Kidney (tissue), 14 donors: ENCODE data around the gene TTC1. TPM values are rescaled to one million over a fixed set of nuclear protein-coding genes. Genes with fewer than 3 reads are reported as not detected.
"Not testable (repeated sequence)": the region's sequence is repeated elsewhere in the genome, so short reads cannot be mapped to it uniquely, and the experiment has no call there.

ENCODE experiments used
- DNase-seq, 5 donors: peaks; one replicate each; pipeline ENCODE4 v3.0.0-alpha.2; 2013 to 2020
- FAIRE-seq: peaks from 2 replicates; lab custom pipeline; 2012; peaks lifted over from hg19 to GRCh38; lab: Jason Lieb, UNC
- H3K27ac ChIP-seq, 2 donors: one replicate each; pipeline ENCODE4 v1.7.0; 2013; ENCODE audit warnings: low read depth in 2 of 2, low read length in 2 of 2, inconsistent platforms in 1 of 2
- H3K27me3 ChIP-seq: one replicate; pipeline ENCODE4 v1.7.1; 2013; ENCODE audit warnings: low read length, inconsistent platforms; ENCODE audit not compliant: control insufficient read depth, insufficient read depth
- H3K36me3 ChIP-seq, 3 donors: one replicate each; pipeline versions ENCODE4 v1.7.0 to v1.7.1; 2013; ENCODE audit warnings: low read length in 3 of 3, control low read depth in 1 of 3, inconsistent platforms in 1 of 3; ENCODE audit not compliant: insufficient read depth in 3 of 3, control insufficient read depth in 2 of 3
- H3K4me1 ChIP-seq, 3 donors: one replicate each; pipeline versions ENCODE4 v1.7.0 to v1.7.1; 2013; ENCODE audit warnings: low read length in 3 of 3, inconsistent platforms in 1 of 3, low read depth in 1 of 3; ENCODE audit not compliant: control insufficient read depth in 2 of 3, insufficient read depth in 2 of 3
- H3K4me3 ChIP-seq, 3 donors: one replicate each; pipeline versions ENCODE4 v1.7.0 to v1.8.1; 2013; ENCODE audit warnings: low read length in 3 of 3, control low read depth in 1 of 3, inconsistent platforms in 1 of 3
- H3K9ac ChIP-seq, 3 donors: one replicate each; pipeline versions ENCODE4 v1.7.0 to v1.7.1; 2013; ENCODE audit warnings: low read length in 3 of 3, control low read depth in 1 of 3, inconsistent platforms in 1 of 3
- H3K9me3 ChIP-seq, 3 donors: one replicate each; pipeline versions ENCODE4 v1.7.0 to v1.7.1; 2013; ENCODE audit warnings: low read length in 3 of 3, control low read depth in 1 of 3, inconsistent platforms in 1 of 3; ENCODE audit not compliant: control insufficient read depth in 2 of 3, insufficient read depth in 1 of 3
- CTCF ChIP-seq: IDR thresholded peaks from 3 replicates; pipeline ENCODE4 v1.5.1; 2012; ENCODE audit warnings: mild to moderate bottlenecking, moderate library complexity, borderline replicate concordance; ENCODE audit not compliant: insufficient read depth; ENCODE audit errors: extremely low read depth
- intact Hi-C: fragments of 100-400 bp; cut with DNase I; formaldehyde crosslinking; loops from one replicate; pipeline ENCODE4 v1.11.1; 2022
- polyA plus RNA-seq: library from polyadenylated mRNA; stranded (reverse); fragments of 350-450 nt; fragmentation: Illumina TruSeq; extraction: RNeasy Lipid Tissue Mini Kit (QIAGEN cat#74804); gene quantifications from one replicate; pipeline ENCODE4 v1.2.3, GENCODE V29; 2014; ENCODE audit warnings: low read depth, low replicate concordance; ENCODE audit not compliant: insufficient read depth
- total RNA-seq: library from RNA; stranded (reverse); fragmentation: NEBNext Ultra II Directional; extraction: Animal tissue kit (Norgen Biotek cat#: 25700); gene quantifications from one replicate; pipeline ENCODE4 v1.2.1, GENCODE V29; 2021
- donor health status: control.
- donor health status: control.
- donor health status: control.
- donor health status: control.
- donor health status: control.
- donor health status: DM: yes; HTN: yes; CAD: no.
- donor health status: Normal renal cell carcinoma (clear cell type).

TTC1 gene
- total and polyA plus RNA-seq, 2 donors from 2014 or later, result 41.4 to 94.4 TPM

DNA sequence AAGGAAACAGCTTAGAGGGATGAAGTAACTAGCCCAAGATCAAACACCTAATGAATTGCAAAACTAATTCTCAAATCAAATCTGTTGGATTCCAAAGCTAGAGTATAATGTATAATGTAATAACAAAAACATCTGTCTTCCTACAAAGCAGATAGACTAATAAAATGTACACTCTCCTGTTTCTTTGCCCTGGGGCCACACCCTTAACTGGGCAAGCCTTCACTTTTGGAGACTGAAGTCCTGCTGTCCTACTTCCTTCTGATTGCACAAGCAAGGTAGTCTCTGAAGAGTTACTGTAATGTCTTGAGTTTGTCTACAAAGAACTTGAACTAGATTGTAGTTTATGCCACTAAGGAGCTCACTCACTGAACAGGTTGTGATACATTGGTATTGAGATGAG is 2.5 kb downstream of the TTC1 start:
- H3K4me3 ChIP-seq, result no peak overlapping the region
- TF ChIP-seq CTCF, result no peak
- no peaks in the 10 kb centered on the region for H3K9me3 ChIP-seq
- no peaks in the 10 kb centered on the region for H3K27me3 ChIP-seq
- DNase-seq, result no peak
- intact Hi-C loops, result no loop called here
- no peak for FAIRE-seq
- peaks cover 0 to 14% (median 0%) of the 10 kb centered on the region in 3 donors for H3K4me1 ChIP-seq
- H3K27ac ChIP-seq, result no peak overlapping the region
- no peak overlapping the region for H3K9ac ChIP-seq
- peaks cover 0 to 5% (median under 1%) of the 10 kb centered on the region in 3 donors for H3K36me3 ChIP-seq

DNA sequence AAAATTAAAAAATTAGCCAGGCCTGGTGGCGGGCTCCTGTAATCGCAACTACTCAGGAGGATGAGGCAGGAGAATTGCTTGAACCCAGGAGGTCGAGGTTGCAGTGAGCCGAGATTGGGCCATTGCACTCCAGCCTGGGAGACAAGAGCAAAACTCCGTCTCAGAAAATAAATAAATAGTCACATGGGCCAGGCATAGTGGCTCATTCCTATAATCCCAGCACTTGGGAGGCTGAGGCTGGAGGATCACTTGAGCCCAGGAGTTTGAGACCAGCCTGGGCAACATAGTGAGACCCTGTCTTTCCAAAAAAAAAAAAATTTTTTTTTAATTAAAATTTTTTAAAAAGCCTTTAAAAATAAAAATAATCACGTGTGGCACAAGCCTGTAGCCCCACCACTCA is 5.3 kb downstream of the TTC1 start:
- H3K9ac ChIP-seq, H3K27me3 ChIP-seq, H3K9me3 ChIP-seq, H3K27ac ChIP-seq, H3K4me3 ChIP-seq, FAIRE-seq, intact Hi-C loops, H3K36me3 ChIP-seq, DNase-seq: not testable (repeated sequence)
- H3K4me1 ChIP-seq, result peaks cover 0 to 14% (median 0%) of the 10 kb centered on the region in 3 donors

DNA sequence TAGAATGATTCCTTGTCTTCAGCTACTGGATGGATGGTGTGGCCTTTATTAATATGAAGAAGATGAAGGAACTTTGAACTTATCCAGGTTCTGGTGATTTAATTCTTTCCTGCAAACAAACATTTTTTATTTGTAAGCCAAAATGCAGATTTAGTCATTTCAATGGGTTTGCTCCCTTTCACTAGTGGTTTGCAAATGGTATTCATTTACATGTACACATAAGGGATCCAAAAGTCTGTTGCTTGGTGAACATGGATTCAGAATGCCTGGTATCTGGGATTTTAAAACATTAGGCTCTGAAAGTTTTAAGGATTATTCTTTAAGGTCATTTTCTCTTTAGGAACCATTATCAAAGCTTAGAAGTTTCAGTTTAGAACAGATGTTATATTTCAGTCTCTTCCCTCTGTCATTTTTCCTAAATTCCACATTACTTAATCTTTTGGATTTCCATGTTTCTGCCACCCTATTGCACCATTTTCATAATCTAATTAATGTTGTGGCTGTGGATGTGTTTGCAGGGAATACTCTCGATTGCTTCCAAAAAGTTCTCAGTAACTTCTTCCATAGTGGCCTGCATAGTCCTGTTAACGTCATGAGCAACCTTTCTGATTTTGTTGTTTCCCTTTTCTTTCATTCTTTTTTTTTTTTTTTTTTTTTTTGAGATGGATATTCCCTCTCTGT is 10.1 kb downstream of the TTC1 start:
- FAIRE-seq, result no peak
- Histone ChIP-seq H3K9ac (no peak overlapping the region), H3K36me3 (peaks cover 0 to 3% (median 0%) of the 10 kb centered on the region in 3 donors), H3K4me3 (no peak overlapping the region), H3K9me3 (no peaks in the 10 kb centered on the region), H3K27me3 (no peaks in the 10 kb centered on the region), H3K4me1 (peaks cover 0 to 5% (median 4%) of the 10 kb centered on the region in 3 donors), H3K27ac (no peak overlapping the region)
- no peak for DNase-seq
- TF ChIP-seq CTCF, result no peak
- intact Hi-C loops, result no loop called here

GRCh38 chr5:160020266-160020770 is 11.4 kb downstream of the TTC1 start:
- Histone ChIP-seq H3K36me3 (peaks cover 0 to 3% (median under 1%) of the 10 kb centered on the region in 3 donors), H3K9me3 (no peaks in the 10 kb centered on the region), H3K27ac (no peak overlapping the region), H3K27me3 (no peaks in the 10 kb centered on the region), H3K4me1 (peaks cover 0 to 4% (median 2%) of the 10 kb centered on the region in 3 donors), H3K9ac (no peak overlapping the region), H3K4me3 (no peak overlapping the region)
- intact Hi-C loops, result no loop called here
- FAIRE-seq, result no peak
- DNase-seq, result no peak
- TF ChIP-seq CTCF, result no peak
